Smooth muscle cell of the umbilical artery (primary cell): ENCODE results near the gene CTAG2. TPM values are rescaled to one million over a fixed set of nuclear protein-coding genes. Genes with fewer than 3 reads are reported as not detected.

ENCODE experiments used
- total RNA-seq: library from RNA; depleted of rRNA; stranded (reverse); fragments of >200 nt; gene quantifications from 2 replicates; pipeline ENCODE4 v1.2.3, GENCODE V29; 2014

CTAG2 gene
- total RNA-seq = 0.65 and 3.3 TPM in 2 replicates

GRCh38 chrX:154653413-154653812, at the start of gene CTAG2:
Gene CTAG2, minus strand, starts transcription at chrX:154653579. Its CDS starts 64 bp downstream, at chrX:154653515.

DNA sequence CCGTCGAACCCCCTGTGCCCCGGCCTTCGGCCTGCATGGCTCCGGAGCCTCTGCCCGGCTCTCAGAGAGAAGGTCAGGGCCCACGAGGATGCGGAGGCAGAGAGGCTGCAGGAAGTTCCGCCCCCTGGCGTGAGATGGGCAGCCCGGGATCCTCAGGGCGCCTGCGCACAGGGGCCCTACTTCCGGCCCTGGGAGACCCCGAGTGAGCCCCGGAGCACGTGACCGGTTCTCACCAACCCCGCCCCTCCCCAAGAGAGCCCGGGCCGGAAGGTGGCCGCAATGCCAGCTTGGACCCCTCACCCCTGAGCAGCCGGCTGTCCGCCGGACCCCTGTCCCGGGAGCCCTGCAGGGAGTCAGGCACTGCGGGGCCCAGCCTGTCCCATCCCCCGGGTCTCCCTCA, 34.2 kb downstream of the CTAG2 start, which contains the start of gene CTAG1B:
Gene CTAG1B, minus strand, starts transcription at position 101 of the 400 bp plus-strand sequence. Its CDS starts 64 bp downstream, at position 37.

Other genes starting within 250 kb of the CTAG2 start
- 116 and 119 TPM in 2 replicates for gene DNASE1L1, start 244.3 kb downstream of the CTAG2 start, total RNA-seq
- 14.8 and 15.2 TPM in 2 replicates for gene TAFAZZIN, start 242.0 kb downstream of the CTAG2 start, total RNA-seq
- 125 and 186 TPM in 2 replicates for gene ATP6AP1, start 224.9 kb downstream of the CTAG2 start, total RNA-seq
- 102 and 174 TPM in 2 replicates for gene GDI1, start 216.4 kb downstream of the CTAG2 start, total RNA-seq
- 73.1 and 81.4 TPM in 2 replicates for gene FAM50A, start 209.4 kb downstream of the CTAG2 start, total RNA-seq
- 29.4 and 65.7 TPM in 2 replicates for gene PLXNA3, start 195.3 kb downstream of the CTAG2 start, total RNA-seq
- 12.9 and 44.5 TPM in 2 replicates for gene LAGE3, start 174.3 kb downstream of the CTAG2 start, total RNA-seq
- 55.2 and 63.8 TPM in 2 replicates for gene UBL4A, start 167.0 kb downstream of the CTAG2 start, total RNA-seq
- gene SLC10A3, start 162.9 kb downstream of the CTAG2 start, total RNA-seq = 29.1 and 54.4 TPM in 2 replicates
- gene FAM3A, start 137.3 kb downstream of the CTAG2 start, total RNA-seq = 34.4 and 35.0 TPM in 2 replicates
- gene G6PD, start 106.7 kb downstream of the CTAG2 start, total RNA-seq = 52.6 and 106 TPM in 2 replicates
- gene IKBKG, start 106.0 kb downstream of the CTAG2 start, total RNA-seq = 13.7 TPM in 2 replicates
- not detected in 2 replicates for gene CTAG1A, start 68.4 kb downstream of the CTAG2 start, total RNA-seq
- gene CTAG1B, start 34.3 kb downstream of the CTAG2 start, total RNA-seq = not detected in 2 replicates
- gene GAB3, start 97.5 kb upstream of the CTAG2 start, total RNA-seq = 2.4 and 3.5 TPM in 2 replicates
- gene DKC1, start 109.3 kb upstream of the CTAG2 start, total RNA-seq = 36.2 and 53.6 TPM in 2 replicates
- 13.4 and 17.9 TPM in 2 replicates for gene MPP1, start 151.9 kb upstream of the CTAG2 start, total RNA-seq
- gene SMIM9, start 181.1 kb upstream of the CTAG2 start, total RNA-seq = not detected in 2 replicates
- gene F8A1, start 232.8 kb upstream of the CTAG2 start, total RNA-seq = 1.8 and 4.6 TPM in 2 replicates